Lower lobe of right lung (tissue), 2 donors: Measurements from ENCODE around the gene FERMT3. TPM values are rescaled to one million over a fixed set of nuclear protein-coding genes. Genes with fewer than 3 reads are reported as not detected.
A peak's percentile ranks its signal among the peaks of the same experiment; 100 is the strongest.

Source experiments
- ATAC-seq, 2 donors: fragments of 200-7000 bp; cut with Tn5 transposase; one replicate each; pipeline ENCODE4 v1.9.1; 2020 to 2022; ENCODE audit warnings: mild to moderate bottlenecking in 2 of 2, moderate library complexity in 2 of 2
- DNase-seq: peaks from one replicate; pipeline ENCODE4 v3.0.0-alpha.2; 2020
- H3K27ac ChIP-seq: fragments of 200-600 bp; one replicate; pipeline ENCODE4 v1.8.0; 2022
- H3K27me3 ChIP-seq: fragments of 200-600 bp; one replicate; pipeline ENCODE4 v1.8.0; 2022; ENCODE audit warnings: low read depth
- H3K36me3 ChIP-seq: fragments of 200-600 bp; one replicate; pipeline ENCODE4 v1.8.0; 2022; ENCODE audit warnings: mild to moderate bottlenecking
- H3K4me1 ChIP-seq: fragments of 200-600 bp; one replicate; pipeline ENCODE4 v1.8.0; 2022
- H3K4me3 ChIP-seq: fragments of 200-600 bp; one replicate; pipeline ENCODE4 v1.8.0; 2022; ENCODE audit warnings: mild to moderate bottlenecking
- H3K9me3 ChIP-seq: fragments of 200-600 bp; one replicate; pipeline ENCODE4 v1.8.0; 2022
- intact Hi-C: fragments of 100-400 bp; cut with DNase I; formaldehyde crosslinking; loops from one replicate; pipeline ENCODE4 v1.11.0; 2022
- total RNA-seq: library from RNA; stranded (reverse); fragmentation: NEBNext Ultra II Directional; extraction: Animal tissue kit (Norgen Biotek cat#: 25700); gene quantifications from one replicate; pipeline ENCODE4 v1.2.1, GENCODE V29; 2021
- TF ChIP-seq, protein P1 (sequence below): fragments of 200-600 bp; IDR thresholded peaks from one replicate; pipeline ENCODE4 v1.8.0; 2022; ENCODE audit warnings: antibody characterized with exemption, mild to moderate bottlenecking
- donor health status: DM: no; HTN: yes; CAD: no; lungs with severe emphysema.

The FERMT3 gene
- total RNA-seq, 1 donor from 2014 or later = 92.0 TPM

DNA sequence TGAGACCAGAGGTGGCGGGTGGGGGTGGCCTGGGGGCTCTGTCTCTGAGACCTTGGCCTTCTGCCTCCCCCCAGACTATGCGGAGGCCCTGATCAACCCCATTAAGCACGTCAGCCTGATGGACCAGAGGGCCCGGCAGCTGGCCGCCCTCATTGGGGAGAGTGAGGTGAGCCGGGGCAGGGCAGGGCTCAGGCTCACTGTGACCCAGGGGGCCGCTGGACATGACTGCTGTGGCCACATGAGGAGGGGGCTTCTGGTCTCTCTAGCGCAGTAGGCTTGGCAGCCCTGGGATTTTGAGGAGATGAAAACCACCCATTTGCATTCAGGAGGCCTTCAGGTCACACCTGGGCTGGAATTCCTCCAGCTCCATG is 57.4 kb downstream of the FERMT3 start:
- no peak overlapping the region for H3K27ac ChIP-seq
- H3K4me3 ChIP-seq = no peak overlapping the region
- no peak for DNase-seq
- no peaks in the 10 kb centered on the region for H3K9me3 ChIP-seq
- TF ChIP-seq, protein P1, sequence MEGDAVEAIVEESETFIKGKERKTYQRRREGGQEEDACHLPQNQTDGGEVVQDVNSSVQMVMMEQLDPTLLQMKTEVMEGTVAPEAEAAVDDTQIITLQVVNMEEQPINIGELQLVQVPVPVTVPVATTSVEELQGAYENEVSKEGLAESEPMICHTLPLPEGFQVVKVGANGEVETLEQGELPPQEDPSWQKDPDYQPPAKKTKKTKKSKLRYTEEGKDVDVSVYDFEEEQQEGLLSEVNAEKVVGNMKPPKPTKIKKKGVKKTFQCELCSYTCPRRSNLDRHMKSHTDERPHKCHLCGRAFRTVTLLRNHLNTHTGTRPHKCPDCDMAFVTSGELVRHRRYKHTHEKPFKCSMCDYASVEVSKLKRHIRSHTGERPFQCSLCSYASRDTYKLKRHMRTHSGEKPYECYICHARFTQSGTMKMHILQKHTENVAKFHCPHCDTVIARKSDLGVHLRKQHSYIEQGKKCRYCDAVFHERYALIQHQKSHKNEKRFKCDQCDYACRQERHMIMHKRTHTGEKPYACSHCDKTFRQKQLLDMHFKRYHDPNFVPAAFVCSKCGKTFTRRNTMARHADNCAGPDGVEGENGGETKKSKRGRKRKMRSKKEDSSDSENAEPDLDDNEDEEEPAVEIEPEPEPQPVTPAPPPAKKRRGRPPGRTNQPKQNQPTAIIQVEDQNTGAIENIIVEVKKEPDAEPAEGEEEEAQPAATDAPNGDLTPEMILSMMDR = no peak
- no peak for ATAC-seq
- H3K27me3 ChIP-seq = no peaks in the 10 kb centered on the region
- peaks cover 21% of the 10 kb centered on the region for H3K4me1 ChIP-seq
- intact Hi-C loops = no loop called here
- H3K36me3 ChIP-seq = peaks cover 79% of the 10 kb centered on the region

DNA sequence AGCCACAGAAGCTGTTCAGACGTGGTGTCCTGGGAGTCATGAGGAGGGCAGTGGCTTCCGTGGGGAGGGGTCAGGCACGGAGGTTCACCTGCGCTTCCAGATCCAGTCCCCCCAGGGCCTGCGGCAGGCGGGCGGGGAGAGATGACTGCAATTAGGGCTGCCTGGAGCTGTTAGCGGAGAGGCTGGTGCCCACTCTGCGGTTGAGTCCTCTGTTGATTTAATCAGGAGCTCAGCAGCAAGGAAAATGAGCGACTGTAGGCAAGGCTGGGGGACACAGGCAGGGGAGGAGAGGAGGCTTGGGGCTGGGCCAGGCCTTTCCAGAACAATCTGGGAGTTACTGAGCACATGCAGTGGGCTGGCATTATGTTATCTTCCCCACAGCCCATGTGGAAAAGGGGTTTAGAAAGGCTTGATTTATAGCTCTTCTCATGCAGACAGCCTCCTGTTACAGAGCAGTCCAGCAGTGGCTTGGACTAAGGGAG is 57.9 kb downstream of the FERMT3 start:
- Histone ChIP-seq H3K9me3 (no peaks in the 10 kb centered on the region), H3K36me3 (peaks cover 74% of the 10 kb centered on the region), H3K27ac (no peak overlapping the region), H3K4me3 (no peak overlapping the region), H3K27me3 (no peaks in the 10 kb centered on the region), H3K4me1 (peaks cover 25% of the 10 kb centered on the region)
- TF ChIP-seq, protein P1 = no peak
- no peak for ATAC-seq
- intact Hi-C loops = no loop called here
- DNase-seq = no peak

DNA sequence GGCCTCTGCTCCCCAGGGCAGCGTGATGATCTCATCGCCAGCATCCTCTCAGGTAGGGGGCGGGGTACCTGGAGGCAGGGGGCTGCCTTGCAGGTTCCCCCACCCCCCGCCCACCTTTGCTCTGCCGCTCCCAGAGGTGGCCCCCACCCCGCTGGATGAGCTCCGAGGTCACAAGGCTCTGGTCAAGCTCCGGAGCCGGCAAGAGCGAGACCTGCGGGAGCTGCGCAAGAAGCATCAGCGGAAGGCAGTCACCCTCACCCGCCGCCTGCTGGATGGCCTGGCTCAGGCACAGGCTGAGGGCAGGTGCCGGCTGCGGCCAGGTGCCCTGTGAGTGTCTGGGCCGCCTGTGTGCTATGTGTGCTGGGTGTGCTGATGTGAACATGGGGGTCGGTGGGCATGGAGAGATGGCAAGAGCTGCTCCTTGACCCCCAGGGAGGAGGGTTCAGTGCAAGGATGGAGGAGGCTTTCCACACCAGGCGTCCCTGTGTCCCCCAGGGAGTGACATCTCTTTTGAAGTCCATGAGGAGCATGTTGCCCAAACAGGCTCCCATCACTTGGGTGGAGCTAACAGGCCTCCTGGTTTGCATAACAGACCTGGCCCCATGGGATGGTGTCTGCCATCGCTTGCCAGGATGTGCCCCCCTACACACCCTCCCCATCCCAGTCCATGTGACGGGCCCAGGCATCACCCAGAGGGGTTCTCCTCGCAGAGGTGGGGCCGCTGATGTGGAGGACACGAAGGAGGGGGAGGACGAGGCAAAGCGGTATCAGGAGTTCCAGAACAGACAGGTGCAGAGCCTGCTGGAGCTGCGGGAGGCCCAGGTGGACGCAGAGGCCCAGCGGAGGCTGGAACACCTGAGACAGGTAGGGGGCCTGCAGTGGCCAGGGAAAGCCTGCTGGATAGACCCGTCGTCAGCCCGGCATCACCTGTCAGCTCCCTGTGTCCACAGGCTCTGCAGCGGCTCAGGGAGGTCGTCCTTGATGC is 58.9 kb downstream of the FERMT3 start:
- H3K27me3 ChIP-seq = no peaks in the 10 kb centered on the region
- H3K27ac ChIP-seq = no peak overlapping the region
- TF ChIP-seq, protein P1 = no peak
- H3K9me3 ChIP-seq = no peaks in the 10 kb centered on the region
- intact Hi-C loops = no loop called here
- peaks cover 65% of the 10 kb centered on the region for H3K36me3 ChIP-seq
- H3K4me1 ChIP-seq = peaks cover 25% of the 10 kb centered on the region
- ATAC-seq (no peak), DNase-seq (no peak)
- no peak overlapping the region for H3K4me3 ChIP-seq

DNA sequence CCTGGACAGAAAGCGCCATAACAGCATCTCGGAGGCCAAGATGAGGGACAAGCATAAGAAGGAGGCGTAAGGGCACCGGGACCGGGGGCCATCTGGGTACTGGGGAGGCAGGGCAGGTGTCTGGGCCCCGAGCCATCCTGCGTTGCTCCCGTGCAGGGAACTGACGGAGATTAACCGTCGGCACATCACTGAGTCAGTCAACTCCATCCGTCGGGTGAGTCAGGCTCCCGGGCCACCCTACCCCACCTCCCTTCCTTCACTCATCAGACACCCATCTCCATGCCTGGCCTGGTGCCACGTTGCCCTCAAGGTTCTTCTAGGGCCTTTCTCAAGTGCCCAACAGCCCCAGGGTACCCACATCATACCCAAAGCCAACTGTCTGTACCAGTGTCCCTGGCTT is 59.8 kb downstream of the FERMT3 start:
- Histone ChIP-seq H3K27me3 (no peaks in the 10 kb centered on the region), H3K4me1 (peaks cover 25% of the 10 kb centered on the region), H3K4me3 (no peak overlapping the region), H3K27ac (no peak overlapping the region), H3K9me3 (no peaks in the 10 kb centered on the region), H3K36me3 (peaks cover 60% of the 10 kb centered on the region)
- ATAC-seq (no peak), DNase-seq (no peak)
- TF ChIP-seq, protein P1 = no peak
- intact Hi-C loops = no loop called here

DNA sequence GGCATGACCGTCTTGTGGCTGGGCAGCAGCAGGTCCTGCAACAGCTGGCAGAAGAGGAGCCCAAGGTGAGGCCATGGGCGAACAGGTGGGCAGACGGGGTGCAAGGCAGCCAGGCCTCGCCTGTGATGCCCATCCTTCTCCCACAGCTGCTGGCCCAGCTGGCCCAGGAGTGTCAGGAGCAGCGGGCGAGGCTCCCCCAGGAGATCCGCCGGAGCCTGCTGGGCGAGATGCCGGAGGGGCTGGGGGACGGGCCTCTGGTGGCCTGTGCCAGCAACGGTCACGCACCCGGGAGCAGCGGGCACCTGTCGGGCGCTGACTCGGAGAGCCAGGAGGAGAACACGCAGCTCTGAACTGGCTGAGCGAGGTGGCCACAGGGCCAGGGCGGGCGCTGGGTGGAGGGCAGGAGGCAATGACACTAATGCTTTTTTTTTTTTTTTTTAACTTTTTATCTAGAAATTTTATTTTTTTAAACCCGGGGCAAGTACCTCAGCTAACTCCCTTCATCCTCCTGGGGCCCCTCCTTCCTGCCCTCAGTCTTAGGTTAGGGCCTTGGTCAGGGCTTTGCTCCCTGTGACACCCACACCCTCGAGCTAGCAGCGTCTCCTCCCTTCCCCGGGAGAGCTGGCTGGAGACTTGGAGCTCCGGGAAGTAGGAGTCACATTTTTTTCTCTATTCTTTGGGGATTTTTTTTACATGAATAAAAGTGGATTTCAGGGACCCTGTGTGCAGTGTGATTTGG is 60.9 kb downstream of the FERMT3 start:
- DNase-seq (no peak), ATAC-seq (no peak)
- peaks cover 35% of the 10 kb centered on the region for H3K4me1 ChIP-seq
- H3K9me3 ChIP-seq = no peaks in the 10 kb centered on the region
- peak overlapping the region; percentile 95 for H3K4me3 ChIP-seq
- no peaks in the 10 kb centered on the region for H3K27me3 ChIP-seq
- intact Hi-C loops = no loop called here
- H3K36me3 ChIP-seq = peaks cover 50% of the 10 kb centered on the region
- TF ChIP-seq, protein P1 = no peak
- H3K27ac ChIP-seq = peak overlapping the region; percentile 99
